Measurements from ENCODE around the gene DTD1. TPM values are rescaled to one million over a fixed set of nuclear protein-coding genes. Genes with fewer than 3 reads are reported as not detected.

Gene DTD1
- total RNA-seq, 1 donor from 2014 or later: 214 TPM

- TF ChIP-seq CTCF (IDR thresholded peaks at IDR 0.05; ENCODE audit: insufficient read depth, low read length, poor library complexity, severe bottlenecking): no peak
- no peaks in the 10 kb centered on the region for H3K36me3 ChIP-seq (ENCODE audit: control insufficient read depth, insufficient read depth, low read length)
- H3K4me3 ChIP-seq (ENCODE audit: low read depth, low read length): no peak overlapping the region
- DNase-seq (ENCODE audit: low read depth): no peak
- no peaks in the 10 kb centered on the region for H3K27me3 ChIP-seq (ENCODE audit: control insufficient read depth, insufficient read depth, low read length)
Measured at GRCh38 chr20:18686696-18687095, 98.8 kb downstream of the DTD1 start.

GRCh38 chr20:18688676-18689075, 100.8 kb downstream of the DTD1 start:
- TF ChIP-seq CTCF (IDR thresholded peaks at IDR 0.05; ENCODE audit: insufficient read depth, low read length, poor library complexity, severe bottlenecking): no peak
- DNase-seq (ENCODE audit: low read depth): no peak
- Histone ChIP-seq H3K36me3 (ENCODE audit: control insufficient read depth, insufficient read depth, low read length) (no peaks in the 10 kb centered on the region), H3K4me3 (ENCODE audit: low read depth, low read length) (no peak overlapping the region), H3K27me3 (ENCODE audit: control insufficient read depth, insufficient read depth, low read length) (no peaks in the 10 kb centered on the region)

- Histone ChIP-seq H3K4me3 (ENCODE audit: low read depth, low read length) (no peak overlapping the region), H3K27me3 (ENCODE audit: control insufficient read depth, insufficient read depth, low read length) (no peaks in the 10 kb centered on the region), H3K36me3 (ENCODE audit: control insufficient read depth, insufficient read depth, low read length) (no peaks in the 10 kb centered on the region)
- no peak for DNase-seq (ENCODE audit: low read depth)
- TF ChIP-seq CTCF (IDR thresholded peaks at IDR 0.05; ENCODE audit: insufficient read depth, low read length, poor library complexity, severe bottlenecking): no peak
Measured at GRCh38 chr20:18689557-18689956, 101.7 kb downstream of the DTD1 start.

GRCh38 chr20:18692447-18692846, 104.6 kb downstream of the DTD1 start:
- no peak for DNase-seq (ENCODE audit: low read depth)
- H3K36me3 ChIP-seq (ENCODE audit: control insufficient read depth, insufficient read depth, low read length): no peaks in the 10 kb centered on the region
- H3K27me3 ChIP-seq (ENCODE audit: control insufficient read depth, insufficient read depth, low read length): no peaks in the 10 kb centered on the region
- no peak for TF ChIP-seq CTCF (IDR thresholded peaks at IDR 0.05; ENCODE audit: insufficient read depth, low read length, poor library complexity, severe bottlenecking)
- H3K4me3 ChIP-seq (ENCODE audit: low read depth, low read length): no peak overlapping the region

- no peak for TF ChIP-seq CTCF (IDR thresholded peaks at IDR 0.05; ENCODE audit: insufficient read depth, low read length, poor library complexity, severe bottlenecking)
- Histone ChIP-seq H3K27me3 (ENCODE audit: control insufficient read depth, insufficient read depth, low read length) (no peaks in the 10 kb centered on the region), H3K36me3 (ENCODE audit: control insufficient read depth, insufficient read depth, low read length) (no peaks in the 10 kb centered on the region), H3K4me3 (ENCODE audit: low read depth, low read length) (no peak overlapping the region)
- DNase-seq (ENCODE audit: low read depth): no peak
Measured at GRCh38 chr20:18694071-18694470, 106.2 kb downstream of the DTD1 start.

- DNase-seq (ENCODE audit: low read depth): no peak
- H3K36me3 ChIP-seq (ENCODE audit: control insufficient read depth, insufficient read depth, low read length): no peaks in the 10 kb centered on the region
- no peak for TF ChIP-seq CTCF (IDR thresholded peaks at IDR 0.05; ENCODE audit: insufficient read depth, low read length, poor library complexity, severe bottlenecking)
- no peaks in the 10 kb centered on the region for H3K27me3 ChIP-seq (ENCODE audit: control insufficient read depth, insufficient read depth, low read length)
- H3K4me3 ChIP-seq (ENCODE audit: low read depth, low read length): no peak overlapping the region
Measured at GRCh38 chr20:18695175-18695574, 107.3 kb downstream of the DTD1 start.

Data from kidney epithelial cell (primary cell).